Gastroesophageal sphincter (tissue), 4 donors: ENCODE measurements around the gene NELL1. TPM values are rescaled to one million over a fixed set of nuclear protein-coding genes. Genes with fewer than 3 reads are reported as not detected.

Source experiments
- ATAC-seq: fragments of 150-250 bp; one replicate; pipeline ENCODE4 v1.9.1; 2016; ENCODE audit warnings: mild to moderate bottlenecking, moderate library complexity
- H3K27ac ChIP-seq, 4 donors: fragments of 200-600 bp; sonication (generic) in 3 of 4; 1 replicate in 3 of 4; 2 replicates in 1 of 4; pipeline ENCODE4 v1.5.1; 2016 to 2019
- H3K27me3 ChIP-seq: fragments of 200-600 bp; sonication (generic); one replicate; pipeline ENCODE4 v1.5.1; 2019
- H3K36me3 ChIP-seq, 2 donors: fragments of 200-600 bp; sonication (generic); one replicate each; pipeline ENCODE4 v1.5.1; 2019; ENCODE audit warnings: control low read depth in 1 of 2
- H3K4me1 ChIP-seq, 3 donors: fragments of 200-600 bp; sonication (generic); 1 replicate in 2 of 3; 2 replicates in 1 of 3; pipeline ENCODE4 v1.5.1; 2016 to 2019; ENCODE audit warnings: control low read depth in 2 of 3
- H3K4me3 ChIP-seq, 2 donors: fragments of 200-600 bp; sonication (generic); one replicate each; pipeline ENCODE4 v1.5.1; 2019; ENCODE audit warnings: mild to moderate bottlenecking in 1 of 2, moderate library complexity in 1 of 2
- H3K9me3 ChIP-seq, 3 donors: fragments of 200-600 bp; sonication (generic); one replicate each; pipeline ENCODE4 v1.5.1; 2017 to 2019; ENCODE audit warnings: control low read depth in 2 of 3
- CTCF ChIP-seq, 4 experiments: fragments of 200-600 bp in 2 of 4; fragments of 450-650 bp in 2 of 4; sonication (generic) in 1 of 4; IDR thresholded peaks; one replicate each; pipeline ENCODE4 v1.5.1; 2017 to 2019; ENCODE audit warnings: antibody characterized with exemption in 4 of 4, mild to moderate bottlenecking in 2 of 4, moderate library complexity in 2 of 4
- EP300 ChIP-seq: sonication (generic); formaldehyde crosslinking; IDR thresholded peaks from one replicate; pipeline ENCODE4 v1.6.1; 2017; ENCODE audit warnings: antibody characterized with exemption, mild to moderate bottlenecking
- POLR2A ChIP-seq, 2 donors: fragments of 450-650 bp; IDR thresholded peaks; one replicate each; pipeline ENCODE4 v1.6.1; 2017; ENCODE audit warnings: antibody characterized with exemption in 2 of 2, mild to moderate bottlenecking in 2 of 2, moderate library complexity in 1 of 2
- POLR2AphosphoS5 ChIP-seq: sonication (generic); formaldehyde crosslinking; IDR thresholded peaks from one replicate; pipeline ENCODE4 v1.6.1; 2017; ENCODE audit warnings: antibody characterized with exemption
- WGBS, 2 donors: methylation state at CpG; one replicate each; pipeline ENCODE4 v1.1.5; 2018; ENCODE audit warnings: low coverage in 1 of 2; 5-methylcytosine and 5-hydroxymethylcytosine counted together
- total RNA-seq, 4 donors: library from RNA; depleted of rRNA; stranded (reverse); fragments of >200 nt; gene quantifications; one replicate each; pipeline ENCODE4 v1.1.0, GENCODE V29; 2016

The NELL1 gene
- total RNA-seq, 4 donors from 2014 or later, result 0.27 to 3.0 (median 1.5) TPM

- H3K36me3 ChIP-seq, result no peaks in the 10 kb centered on the region
- TF ChIP-seq EP300, result no peak
- no peak overlapping the region for H3K4me3 ChIP-seq
- no peaks in the 10 kb centered on the region for H3K9me3 ChIP-seq
- H3K27ac ChIP-seq, result no peak overlapping the region
- no peaks in the 10 kb centered on the region for H3K27me3 ChIP-seq
- ATAC-seq, result no peak
- WGBS, 2 donors, result 70 to 71% methylated on average over 5 of the region's 5 CpGs
- H3K4me1 ChIP-seq, result no peaks in the 10 kb centered on the region
Measured at GRCh38 chr11:20963596-20963995, 294.2 kb downstream of the NELL1 start.

GRCh38 chr11:20964985-20965384, 295.6 kb downstream of the NELL1 start:
- Histone ChIP-seq H3K27ac (no peak overlapping the region), H3K9me3 (no peaks in the 10 kb centered on the region), H3K36me3 (no peaks in the 10 kb centered on the region), H3K27me3 (no peaks in the 10 kb centered on the region), H3K4me3 (no peak overlapping the region), H3K4me1 (no peaks in the 10 kb centered on the region)
- no peak for TF ChIP-seq POLR2A (IDR thresholded peaks at IDR 0.05)
- TF ChIP-seq EP300, result no peak
- TF ChIP-seq CTCF (IDR thresholded peaks at IDR 0.05), result no peak
- no peak for TF ChIP-seq POLR2AphosphoS5
- ATAC-seq, result no peak
- 96% methylated on average over 3 of the region's 3 CpGs; no CpG with 5 or more reads in 1 of the 2 donors for WGBS, 2 donors

- ATAC-seq, result no peak
- H3K4me3 ChIP-seq, result no peak overlapping the region
- H3K36me3 ChIP-seq, result no peaks in the 10 kb centered on the region
- WGBS, 2 donors, result 40% methylated on average over 1 of the region's 3 CpGs; no CpG with 5 or more reads in 1 of the 2 donors
- H3K27me3 ChIP-seq, result no peaks in the 10 kb centered on the region
- no peak for TF ChIP-seq POLR2AphosphoS5
- no peak for TF ChIP-seq EP300
- no peak for TF ChIP-seq CTCF (IDR thresholded peaks at IDR 0.05)
- no peak for TF ChIP-seq POLR2A (IDR thresholded peaks at IDR 0.05)
- no peak overlapping the region for H3K27ac ChIP-seq
- H3K4me1 ChIP-seq, result no peaks in the 10 kb centered on the region
- H3K9me3 ChIP-seq, result no peaks in the 10 kb centered on the region
Measured at GRCh38 chr11:20966489-20966888, 297.1 kb downstream of the NELL1 start.

- WGBS, 2 donors, result 34 to 46% methylated on average over 5 to 7 of the region's 7 CpGs
- no peaks in the 10 kb centered on the region for H3K9me3 ChIP-seq
- no peak for ATAC-seq
Measured at GRCh38 chr11:20973940-20974559, 304.7 kb downstream of the NELL1 start.

GRCh38 chr11:20980736-20981135, 311.4 kb downstream of the NELL1 start:
- ATAC-seq, result no peak
- no peak overlapping the region for H3K4me3 ChIP-seq
- H3K27me3 ChIP-seq, result no peaks in the 10 kb centered on the region
- TF ChIP-seq POLR2AphosphoS5 (no peak), EP300 (no peak), CTCF (IDR thresholded peaks at IDR 0.05) (no peak), POLR2A (IDR thresholded peaks at IDR 0.05) (no peak)
- H3K27ac ChIP-seq, result no peak overlapping the region
- no peaks in the 10 kb centered on the region for H3K9me3 ChIP-seq
- H3K4me1 ChIP-seq, result no peaks in the 10 kb centered on the region
- H3K36me3 ChIP-seq, result no peaks in the 10 kb centered on the region

More at GRCh38 chr11:20973940-20974559, 304.7 kb downstream of the NELL1 start:
- no peaks in the 10 kb centered on the region for H3K36me3 ChIP-seq
- H3K27me3 ChIP-seq, result no peaks in the 10 kb centered on the region
- no peak overlapping the region for H3K27ac ChIP-seq
- H3K4me3 ChIP-seq, result no peak overlapping the region
- H3K4me1 ChIP-seq, result no peaks in the 10 kb centered on the region
- no peak for TF ChIP-seq EP300
- TF ChIP-seq POLR2A (IDR thresholded peaks at IDR 0.05), result no peak
- no peak for TF ChIP-seq POLR2AphosphoS5
- no peak for TF ChIP-seq CTCF (IDR thresholded peaks at IDR 0.05)
